Peyer's patch (tissue), 4 donors: Measurements from ENCODE around the gene CTNNBL1.

Experiments used
- CTCF ChIP-seq, 6 experiments: fragments of 450-650 bp in 4 of 6; fragments of 200-600 bp in 2 of 6; sonication (generic) in 1 of 6; IDR thresholded peaks; one replicate each; pipeline ENCODE4 v1.5.1; 2017 to 2019; ENCODE audit warnings: antibody characterized with exemption in 6 of 6, mild to moderate bottlenecking in 3 of 6, moderate library complexity in 1 of 6
- POLR2A ChIP-seq, 2 donors: fragments of 450-650 bp; IDR thresholded peaks; one replicate each; pipeline ENCODE4 v1.5.1; 2017; ENCODE audit warnings: antibody characterized with exemption in 2 of 2, mild to moderate bottlenecking in 2 of 2, moderate library complexity in 2 of 2

GRCh38 chr20:37692459-37693166, 1.2 kb upstream of the CTNNBL1 start:
- TF ChIP-seq CTCF (IDR thresholded peaks at IDR 0.05): no peak
- no peak for TF ChIP-seq POLR2A (IDR thresholded peaks at IDR 0.05)
